Measurements from ENCODE around the gene ANXA2R. TPM values are rescaled to one million over a fixed set of nuclear protein-coding genes. Genes with fewer than 3 reads are reported as not detected.
A peak's percentile ranks its signal among the peaks of the same experiment; 100 is the strongest.
"Not testable (repeated sequence)": the region's sequence is repeated elsewhere in the genome, so short reads cannot be mapped to it uniquely, and the experiment has no call there.

Gene ANXA2R
- total and polyA plus RNA-seq, 9 donors, result 0.69 to 1.6 (median 1.2) TPM

GRCh38 chr5:43060020-43060419 lies 19.9 kb upstream of the ANXA2R start:
- H3K4me1 ChIP-seq (ENCODE audit: control insufficient read depth, insufficient read depth, low read length); DNase-seq; H3K36me3 ChIP-seq (ENCODE audit: control insufficient read depth, insufficient read depth, low read length); H3K27me3 ChIP-seq (ENCODE audit: control insufficient read depth, insufficient read depth, low read length); H3K9me3 ChIP-seq (replicated peaks; ENCODE audit: control insufficient read depth, low read depth, low read length); H3K4me3 ChIP-seq (ENCODE audit: low read length); H3K27ac ChIP-seq (ENCODE audit: low read length): not testable (repeated sequence)
- no CpG with 5 or more reads among the region's 2 CpGs for WGBS (ENCODE audit: insufficient coverage)

- H3K36me3 ChIP-seq (ENCODE audit: control insufficient read depth, insufficient read depth, low read length); DNase-seq: not testable (repeated sequence)
Observed at GRCh38 chr5:43055098-43055497, 15.0 kb upstream of the ANXA2R start.

GRCh38 chr5:43051684-43052083 lies 11.6 kb upstream of the ANXA2R start:
- Histone ChIP-seq H3K4me3 (ENCODE audit: low read length) (no peak overlapping the region), H3K27ac (ENCODE audit: low read length) (no peak overlapping the region), H3K4me1 (ENCODE audit: control insufficient read depth, insufficient read depth, low read length) (no peaks in the 10 kb centered on the region), H3K27me3 (ENCODE audit: control insufficient read depth, insufficient read depth, low read length) (peaks cover 4% of the 10 kb centered on the region), H3K36me3 (ENCODE audit: control insufficient read depth, insufficient read depth, low read length) (no peaks in the 10 kb centered on the region), H3K9me3 (replicated peaks; ENCODE audit: control insufficient read depth, low read depth, low read length) (no peaks in the 10 kb centered on the region)
- DNase-seq, result no peak
- 100% methylated on average over 1 of the region's 2 CpGs for WGBS (ENCODE audit: insufficient coverage)

More at GRCh38 chr5:43055098-43055497, 15.0 kb upstream of the ANXA2R start:
- H3K4me1 ChIP-seq (ENCODE audit: control insufficient read depth, insufficient read depth, low read length); H3K4me3 ChIP-seq (ENCODE audit: low read length); H3K9me3 ChIP-seq (replicated peaks; ENCODE audit: control insufficient read depth, low read depth, low read length); H3K27me3 ChIP-seq (ENCODE audit: control insufficient read depth, insufficient read depth, low read length); H3K27ac ChIP-seq (ENCODE audit: low read length): not testable (repeated sequence)
- WGBS (ENCODE audit: insufficient coverage), result no CpG with 5 or more reads among the region's 2 CpGs

- H3K27ac ChIP-seq (ENCODE audit: low read length), result no peak overlapping the region
- DNase-seq, result no peak
- no peaks in the 10 kb centered on the region for H3K9me3 ChIP-seq (replicated peaks; ENCODE audit: control insufficient read depth, low read depth, low read length)
- H3K36me3 ChIP-seq (ENCODE audit: control insufficient read depth, insufficient read depth, low read length), result no peaks in the 10 kb centered on the region
- WGBS (ENCODE audit: insufficient coverage), result no CpG with 5 or more reads among the region's 4 CpGs
- no peak overlapping the region for H3K4me3 ChIP-seq (ENCODE audit: low read length)
- peaks cover 11% of the 10 kb centered on the region for H3K27me3 ChIP-seq (ENCODE audit: control insufficient read depth, insufficient read depth, low read length)
- no peaks in the 10 kb centered on the region for H3K4me1 ChIP-seq (ENCODE audit: control insufficient read depth, insufficient read depth, low read length)
Observed at GRCh38 chr5:43050384-43050783, 10.3 kb upstream of the ANXA2R start.

- Histone ChIP-seq H3K9me3 (replicated peaks; ENCODE audit: control insufficient read depth, low read depth, low read length) (no peaks in the 10 kb centered on the region), H3K27me3 (ENCODE audit: control insufficient read depth, insufficient read depth, low read length) (peaks cover 22% of the 10 kb centered on the region), H3K4me3 (ENCODE audit: low read length) (no peak overlapping the region), H3K27ac (ENCODE audit: low read length) (no peak overlapping the region), H3K36me3 (ENCODE audit: control insufficient read depth, insufficient read depth, low read length) (no peaks in the 10 kb centered on the region), H3K4me1 (ENCODE audit: control insufficient read depth, insufficient read depth, low read length) (peaks cover 3% of the 10 kb centered on the region)
- no CpG with 5 or more reads among the region's 5 CpGs for WGBS (ENCODE audit: insufficient coverage)
- DNase-seq, result no peak
Observed at GRCh38 chr5:43049236-43049635, 9.1 kb upstream of the ANXA2R start.

GRCh38 chr5:43046474-43046873 lies 6.4 kb upstream of the ANXA2R start:
- no peaks in the 10 kb centered on the region for H3K9me3 ChIP-seq (replicated peaks; ENCODE audit: control insufficient read depth, low read depth, low read length)
- H3K36me3 ChIP-seq (ENCODE audit: control insufficient read depth, insufficient read depth, low read length), result no peaks in the 10 kb centered on the region
- no CpG with 5 or more reads among the region's 1 CpG for WGBS (ENCODE audit: insufficient coverage)
- H3K27me3 ChIP-seq (ENCODE audit: control insufficient read depth, insufficient read depth, low read length), result peaks cover 45% of the 10 kb centered on the region
- no peak overlapping the region for H3K4me3 ChIP-seq (ENCODE audit: low read length)
- DNase-seq, result no peak
- H3K4me1 ChIP-seq (ENCODE audit: control insufficient read depth, insufficient read depth, low read length), result peaks cover 25% of the 10 kb centered on the region
- no peak overlapping the region for H3K27ac ChIP-seq (ENCODE audit: low read length)

- Histone ChIP-seq H3K9me3 (replicated peaks; ENCODE audit: control insufficient read depth, low read depth, low read length) (no peaks in the 10 kb centered on the region), H3K4me3 (ENCODE audit: low read length) (no peak overlapping the region), H3K4me1 (ENCODE audit: control insufficient read depth, insufficient read depth, low read length) (peaks cover 34% of the 10 kb centered on the region), H3K27ac (ENCODE audit: low read length) (no peak overlapping the region), H3K27me3 (ENCODE audit: control insufficient read depth, insufficient read depth, low read length) (peaks cover 57% of the 10 kb centered on the region), H3K36me3 (ENCODE audit: control insufficient read depth, insufficient read depth, low read length) (no peaks in the 10 kb centered on the region)
- no peak for DNase-seq
- 33% methylated on average over 3 of the region's 4 CpGs for WGBS (ENCODE audit: insufficient coverage)
Observed at GRCh38 chr5:43045236-43045635, 5.1 kb upstream of the ANXA2R start.

- Histone ChIP-seq H3K9me3 (replicated peaks; ENCODE audit: control insufficient read depth, low read depth, low read length) (no peaks in the 10 kb centered on the region), H3K4me3 (ENCODE audit: low read length) (no peak overlapping the region), H3K36me3 (ENCODE audit: control insufficient read depth, insufficient read depth, low read length) (no peaks in the 10 kb centered on the region), H3K27ac (ENCODE audit: low read length) (no peak overlapping the region), H3K27me3 (ENCODE audit: control insufficient read depth, insufficient read depth, low read length) (peaks cover 65% of the 10 kb centered on the region), H3K4me1 (ENCODE audit: control insufficient read depth, insufficient read depth, low read length) (peaks cover 43% of the 10 kb centered on the region)
- DNase-seq, result no peak
- WGBS (ENCODE audit: insufficient coverage), result 22% methylated on average over 22 of the region's 26 CpGs
Observed at GRCh38 chr5:43044181-43044914, 4.2 kb upstream of the ANXA2R start.

GRCh38 chr5:43043400-43043756 lies 3.3 kb upstream of the ANXA2R start:
- peaks cover 71% of the 10 kb centered on the region for H3K27me3 ChIP-seq (ENCODE audit: control insufficient read depth, insufficient read depth, low read length)
- no peaks in the 10 kb centered on the region for H3K36me3 ChIP-seq (ENCODE audit: control insufficient read depth, insufficient read depth, low read length)
- 0% methylated on average over 2 of the region's 7 CpGs for WGBS (ENCODE audit: insufficient coverage)
- DNase-seq, result no peak
- peaks cover 45% of the 10 kb centered on the region for H3K4me1 ChIP-seq (ENCODE audit: control insufficient read depth, insufficient read depth, low read length)
- H3K4me3 ChIP-seq (ENCODE audit: low read length), result peak overlapping the region; percentile 71
- no peaks in the 10 kb centered on the region for H3K9me3 ChIP-seq (replicated peaks; ENCODE audit: control insufficient read depth, low read depth, low read length)
- H3K27ac ChIP-seq (ENCODE audit: low read length), result peak overlapping the region; percentile 92

- Histone ChIP-seq H3K4me3 (ENCODE audit: low read length) (peak overlapping the region; percentile 71), H3K36me3 (ENCODE audit: control insufficient read depth, insufficient read depth, low read length) (no peaks in the 10 kb centered on the region), H3K27me3 (ENCODE audit: control insufficient read depth, insufficient read depth, low read length) (peaks cover 77% of the 10 kb centered on the region), H3K9me3 (replicated peaks; ENCODE audit: control insufficient read depth, low read depth, low read length) (no peaks in the 10 kb centered on the region), H3K27ac (ENCODE audit: low read length) (peak overlapping the region; percentile 92), H3K4me1 (ENCODE audit: control insufficient read depth, insufficient read depth, low read length) (peaks cover 50% of the 10 kb centered on the region)
- under 1% methylated on average over 57 of the region's 58 CpGs for WGBS (ENCODE audit: insufficient coverage)
- peak; percentile 82 for DNase-seq
Observed at GRCh38 chr5:43042626-43043399, 2.7 kb upstream of the ANXA2R start.

Data from muscle of leg (tissue), 11 donors.